ENCODE data around the gene TMEM196.
"Not testable (repeated sequence)": the region's sequence is repeated elsewhere in the genome, so short reads cannot be mapped to it uniquely, and the experiment has no call there.

TMEM196 gene

DNA sequence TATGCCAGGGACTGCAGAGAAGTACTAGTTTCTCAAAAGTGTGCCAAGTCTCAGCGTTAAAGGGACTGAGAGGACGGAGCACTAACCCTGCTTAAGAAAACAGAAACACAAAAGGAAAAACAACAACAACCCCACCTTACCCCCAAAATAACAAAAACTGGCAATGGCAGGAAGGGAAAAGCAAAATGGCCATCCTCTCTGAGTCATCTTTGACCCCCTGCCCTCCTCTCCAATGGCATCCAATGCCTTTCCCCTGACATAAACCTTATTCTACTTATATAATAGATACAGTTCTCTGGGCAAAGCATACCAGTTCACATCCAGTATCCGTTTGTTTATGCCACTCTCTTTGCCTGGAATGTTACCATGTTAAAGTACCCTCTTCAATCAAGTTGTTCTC is 66.2 kb downstream of the TMEM196 start:
- no peak for DNase-seq (ENCODE audit: low read depth, low spot score)

DNA sequence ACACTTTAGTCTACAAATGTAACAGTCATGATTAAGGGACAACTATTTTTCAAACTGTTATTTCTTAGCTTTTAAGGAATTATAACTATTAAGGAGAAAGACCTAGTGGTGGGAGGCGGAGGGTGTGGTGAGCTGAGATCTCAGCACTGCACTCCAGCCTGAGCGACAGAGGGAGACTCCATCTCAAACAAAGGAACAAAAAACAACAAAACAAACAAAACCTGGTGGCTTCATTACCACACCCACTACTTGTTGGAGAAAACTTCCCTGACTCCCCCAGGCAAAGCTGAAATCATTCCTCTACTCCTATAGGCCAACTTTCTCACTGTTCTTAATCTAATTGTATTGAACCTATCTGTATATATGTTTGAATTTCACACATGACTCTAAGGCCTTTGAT is 67.8 kb downstream of the TMEM196 start:
- DNase-seq (ENCODE audit: low read depth, low spot score) = no peak

DNA sequence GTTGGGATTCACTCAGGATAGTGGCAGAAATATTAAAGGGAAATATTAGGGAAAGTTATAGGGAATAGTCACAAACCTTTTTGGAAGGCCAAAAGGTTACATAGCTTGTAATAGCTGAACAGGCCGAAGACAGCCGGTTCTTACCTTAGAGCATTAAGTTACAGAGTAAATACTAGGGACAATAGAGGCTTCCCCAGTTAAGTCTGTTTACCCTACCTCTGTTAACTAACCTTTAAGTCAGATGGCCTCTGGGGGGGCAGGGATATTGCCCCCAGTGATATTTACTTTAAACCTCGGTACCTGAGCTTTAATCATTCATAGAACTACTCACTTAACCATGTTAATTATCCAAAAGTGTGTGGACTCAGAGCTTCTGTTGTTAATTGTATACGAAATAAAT is 71.9 kb downstream of the TMEM196 start:
- DNase-seq (ENCODE audit: low read depth, low spot score) = no peak

DNA sequence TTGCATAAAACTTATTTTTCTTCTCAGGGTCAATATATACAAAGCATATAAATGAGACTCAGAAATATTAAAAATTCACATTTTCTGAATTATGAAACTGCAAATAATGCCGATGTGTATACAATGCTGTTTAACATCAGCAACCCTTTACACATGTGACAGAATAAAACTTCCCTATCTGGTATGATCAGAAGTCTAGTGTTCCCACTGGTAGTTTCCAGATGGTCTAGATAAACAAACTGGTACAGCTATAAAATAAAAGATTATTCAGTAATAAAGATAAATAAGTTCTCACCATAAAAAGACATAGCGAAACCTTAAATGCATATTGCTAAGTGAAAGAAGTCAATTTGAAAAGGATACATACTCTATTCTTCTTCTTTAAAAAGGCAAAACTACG is 72.5 kb downstream of the TMEM196 start:
- DNase-seq (ENCODE audit: low read depth, low spot score) = no peak

DNA sequence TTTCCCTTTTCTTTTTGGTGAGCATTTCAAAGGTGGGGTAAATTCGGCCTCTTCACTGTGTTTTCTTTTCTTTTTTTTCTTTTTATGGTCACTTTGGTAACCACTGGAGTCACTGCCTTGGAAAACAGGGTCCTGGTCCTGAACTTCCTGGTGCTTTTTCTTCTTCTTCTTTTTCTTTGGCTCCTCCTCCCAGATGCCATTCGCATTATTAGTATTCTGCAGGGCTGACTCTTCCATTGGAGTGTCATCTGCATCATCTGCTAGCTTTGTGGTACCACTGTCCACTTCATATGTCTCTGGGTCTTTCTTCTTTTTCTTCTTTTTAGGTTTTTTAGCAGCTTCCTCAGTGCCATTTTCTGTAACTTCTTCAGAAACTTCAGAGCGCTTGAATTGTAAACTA is 75.1 kb downstream of the TMEM196 start:
- DNase-seq (ENCODE audit: low read depth, low spot score) = no peak

DNA sequence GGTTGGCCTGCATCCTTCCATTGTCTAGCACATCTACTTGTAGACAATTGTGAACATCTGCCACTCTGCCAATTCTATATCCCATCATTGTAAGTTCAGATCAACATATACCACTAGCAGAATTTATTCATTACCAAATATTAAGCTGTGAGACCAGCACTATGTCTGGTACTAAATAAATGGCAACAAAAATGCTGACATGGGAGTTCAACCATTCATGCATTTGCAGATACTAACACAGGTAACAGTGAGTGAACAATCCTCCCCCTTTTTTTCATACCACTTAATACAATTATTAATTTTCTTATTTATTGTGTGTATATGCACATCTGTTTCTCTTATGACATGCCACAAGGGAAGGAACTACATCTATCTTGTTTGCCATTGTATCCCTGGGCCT is 76.5 kb downstream of the TMEM196 start:
- no peak for DNase-seq (ENCODE audit: low read depth, low spot score)

DNA sequence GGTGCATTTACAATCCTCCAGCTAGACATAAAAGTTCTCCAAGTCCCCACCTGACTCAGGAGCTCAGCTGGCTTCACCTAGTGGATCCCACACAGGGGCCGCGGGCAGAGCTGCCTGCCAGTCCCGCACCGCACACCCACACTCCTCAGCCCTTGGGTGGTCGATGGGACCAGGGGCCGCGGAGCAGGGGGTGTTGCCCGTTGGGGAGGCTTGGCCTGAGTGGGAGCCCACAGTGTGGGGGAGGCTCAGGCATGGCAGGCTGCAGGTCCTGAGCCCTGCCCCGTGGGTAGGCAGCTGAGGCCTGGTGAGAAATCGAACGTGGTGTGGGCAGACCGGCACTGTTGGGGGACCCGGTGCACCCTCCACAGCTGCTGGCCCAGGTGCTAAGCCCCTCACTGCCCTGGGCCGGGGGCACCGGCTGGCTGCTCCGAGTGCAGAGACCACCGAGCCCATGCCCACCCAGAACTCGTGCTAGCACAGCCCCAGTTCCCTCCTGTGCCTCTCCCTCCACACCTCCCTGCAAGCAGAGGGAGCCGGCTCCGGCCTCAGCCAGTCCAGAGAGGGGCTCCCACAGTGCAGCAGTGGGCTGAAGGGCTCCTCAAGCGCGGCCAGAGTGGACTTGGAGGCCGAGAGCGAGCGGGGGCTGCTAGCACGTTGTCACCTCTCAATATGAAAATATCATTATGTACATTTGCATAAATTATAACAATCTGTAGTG is 81.1 kb downstream of the TMEM196 start:
- DNase-seq (ENCODE audit: low read depth, low spot score) = no peak

DNA sequence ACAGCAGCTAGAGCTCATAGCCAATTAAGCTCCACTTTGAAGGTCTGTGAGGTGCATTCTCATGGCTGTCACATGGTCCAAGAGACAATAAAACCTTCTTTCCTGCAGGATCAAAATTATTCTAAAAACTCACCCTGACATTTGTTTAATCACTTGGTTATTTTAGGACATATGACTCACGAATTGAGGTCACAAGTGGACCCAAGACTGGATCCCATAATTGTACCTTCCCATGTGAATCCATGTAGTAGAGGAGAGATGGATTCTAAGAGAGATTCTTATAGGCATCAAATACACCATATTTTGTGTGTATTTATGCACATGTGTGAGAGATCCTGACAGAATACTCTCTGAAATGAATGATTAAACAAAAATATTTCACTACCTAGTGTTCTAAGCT is 82.7 kb downstream of the TMEM196 start:
- DNase-seq (ENCODE audit: low read depth, low spot score) = no peak

DNA sequence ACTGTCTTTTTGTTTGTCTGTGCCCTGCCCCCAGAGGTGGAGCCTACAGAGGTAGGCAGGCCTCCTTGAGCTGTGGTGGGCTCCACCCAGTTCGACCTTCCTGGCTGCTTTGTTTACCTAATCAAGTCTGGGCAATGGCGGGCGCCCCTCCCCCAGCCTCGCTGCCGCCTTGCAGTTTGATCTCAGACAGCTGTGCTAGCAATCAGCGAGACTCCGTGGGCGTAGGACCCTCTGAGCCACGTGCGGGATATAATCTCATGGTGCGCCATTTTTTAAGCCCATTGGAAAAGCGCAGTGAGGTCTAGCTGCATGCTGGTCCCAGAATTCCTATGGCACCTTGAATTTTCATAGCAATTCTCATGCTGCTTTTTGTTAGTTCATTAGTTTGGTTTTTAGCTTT is 84.3 kb downstream of the TMEM196 start:
- not testable (repeated sequence) for DNase-seq (ENCODE audit: low read depth, low spot score)

DNA sequence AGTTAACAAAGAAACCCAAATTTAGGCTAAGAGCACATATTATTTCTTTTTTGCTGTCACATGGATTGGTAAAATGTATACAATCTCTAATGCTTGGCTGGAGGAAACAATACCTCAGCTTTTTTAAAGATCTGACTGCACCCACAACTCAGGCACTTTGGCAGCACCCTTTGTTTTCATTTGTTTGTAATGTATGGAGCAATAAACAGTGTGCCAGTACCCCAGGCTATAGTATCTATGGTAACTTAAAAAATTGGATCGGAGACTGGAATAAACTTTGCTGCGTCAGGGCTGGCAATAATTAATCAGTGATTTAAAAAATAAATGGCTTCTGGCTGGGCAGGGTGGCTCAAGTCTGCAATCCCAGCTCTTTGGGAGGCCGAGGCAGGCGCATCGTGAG is 91.8 kb downstream of the TMEM196 start:
- no peak for DNase-seq (ENCODE audit: low read depth, low spot score)

DNA sequence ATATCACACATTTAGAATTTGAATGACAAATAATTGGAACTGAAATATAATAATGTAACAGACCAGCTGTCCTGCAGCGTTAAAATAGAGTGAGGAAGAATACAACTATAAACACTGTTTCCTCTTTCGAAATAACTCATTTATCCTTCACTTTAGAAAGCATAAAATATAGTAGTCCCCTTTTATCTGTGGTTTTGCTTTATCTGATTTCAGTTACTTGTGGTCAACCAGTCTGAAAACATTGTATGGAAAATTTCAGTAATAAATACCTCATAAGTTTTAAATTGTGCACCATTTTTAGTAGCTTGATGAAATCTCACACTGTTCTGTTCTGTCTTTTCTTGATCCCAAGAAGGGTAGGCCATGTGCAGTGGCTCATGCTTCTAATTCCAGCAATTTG is 96.2 kb downstream of the TMEM196 start:
- DNase-seq (ENCODE audit: low read depth, low spot score) = no peak

DNA sequence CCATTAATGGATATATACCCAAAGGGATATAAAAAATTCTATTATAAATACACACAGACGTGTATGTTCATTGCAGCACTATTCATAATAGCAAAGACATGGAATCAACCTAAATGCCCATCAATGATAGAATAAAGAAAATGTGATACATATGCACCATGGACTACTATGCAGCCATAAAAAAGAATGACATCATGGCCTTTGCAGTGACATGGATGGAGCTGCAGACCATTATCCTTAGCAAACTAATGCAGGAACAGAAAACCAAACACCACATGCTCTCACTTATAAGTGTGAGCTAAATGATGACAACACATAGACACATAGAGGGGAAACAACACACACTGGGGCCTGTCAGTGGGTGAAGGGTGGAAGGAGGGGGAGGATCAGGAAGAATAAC is 97.6 kb downstream of the TMEM196 start:
- no peak for DNase-seq (ENCODE audit: low read depth, low spot score)

DNA sequence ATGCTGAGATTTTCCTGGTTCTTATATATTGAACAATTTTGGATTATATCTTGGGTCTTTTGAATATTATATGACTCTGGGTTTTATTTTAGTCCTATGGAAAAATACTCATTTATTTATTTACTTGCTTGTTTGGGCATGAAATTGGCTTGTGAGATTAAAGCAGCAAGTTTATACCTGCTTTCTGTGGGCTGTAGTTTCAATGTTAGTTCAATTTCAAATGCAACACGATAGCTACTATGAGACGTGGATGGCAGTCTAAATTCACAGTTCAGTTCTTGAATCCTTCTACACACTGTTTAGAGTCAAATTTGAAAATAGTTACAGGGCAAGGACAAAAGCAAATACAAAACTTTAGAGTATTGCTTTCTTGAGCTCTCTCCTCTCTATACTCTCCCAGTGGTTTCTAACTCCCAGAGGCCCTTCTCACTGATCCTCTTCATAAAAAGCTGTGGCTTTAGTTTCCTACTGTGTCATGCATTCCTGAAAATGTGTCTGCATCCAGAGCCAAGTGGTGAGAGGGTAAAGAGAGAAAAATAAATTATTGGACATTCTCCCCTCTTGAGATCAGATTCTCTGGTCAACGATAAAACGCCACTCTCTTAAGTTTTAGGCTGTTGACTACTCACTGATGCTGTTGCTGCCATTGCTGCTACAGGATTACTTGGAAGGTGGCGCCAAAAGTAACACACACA is 99.0 kb downstream of the TMEM196 start:
- DNase-seq (ENCODE audit: low read depth, low spot score) = no peak

DNA sequence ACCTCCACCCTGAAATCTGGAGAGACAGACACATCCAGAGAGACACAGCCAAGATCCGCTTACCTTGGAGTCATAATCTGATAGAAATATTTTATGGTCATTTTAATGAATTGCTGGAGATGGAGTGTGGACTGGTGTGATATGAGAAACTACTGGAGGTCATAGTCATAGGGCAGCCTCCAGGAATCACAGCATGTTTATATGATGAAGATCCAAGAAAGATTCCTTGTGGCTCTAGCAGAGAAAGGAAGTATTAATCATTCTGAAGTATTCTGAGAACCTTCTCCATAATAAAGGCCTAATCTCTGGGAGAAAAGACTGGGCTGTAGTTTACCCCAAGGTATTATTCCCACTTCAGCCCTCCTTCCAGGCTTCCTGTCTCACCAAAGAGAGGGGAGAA is 102.6 kb downstream of the TMEM196 start:
- no peak for DNase-seq (ENCODE audit: low read depth, low spot score)
